ENCODE data around the gene LMTK2. TPM values are rescaled to one million over a fixed set of nuclear protein-coding genes. Genes with fewer than 3 reads are reported as not detected.

Gene LMTK2
- total and polyA plus RNA-seq, 2 experiments from 2014 or later: 2.3 to 4.6 TPM

DNA sequence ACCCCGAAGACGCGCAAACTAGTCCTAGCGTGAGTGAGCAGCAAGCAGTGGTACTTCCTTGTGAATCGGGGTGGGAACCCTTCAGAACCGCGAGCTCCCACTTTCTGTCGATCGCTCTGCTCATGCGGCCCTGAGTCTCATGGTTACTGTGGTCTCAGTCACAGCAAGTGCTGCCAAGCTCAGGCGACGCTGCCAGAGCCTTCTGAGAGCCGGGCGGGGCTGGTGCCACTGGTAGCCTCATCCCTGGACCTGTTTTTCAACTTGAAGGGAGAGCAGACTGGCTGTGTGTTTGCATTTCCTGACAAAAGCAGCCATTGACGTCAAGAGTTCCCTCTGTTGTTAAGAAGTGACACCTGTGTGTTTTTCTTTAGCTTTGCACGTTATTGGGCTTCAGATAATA lies 71.7 kb downstream of the LMTK2 start:
- no peak for TF ChIP-seq EZH2 (IDR thresholded peaks at IDR 0.05; ENCODE audit: insufficient read depth, poor library complexity, severe bottlenecking)
- no peak for TF ChIP-seq EZH2phosphoT487 (IDR thresholded peaks at IDR 0.05; ENCODE audit: insufficient read depth, low read depth)

DNA sequence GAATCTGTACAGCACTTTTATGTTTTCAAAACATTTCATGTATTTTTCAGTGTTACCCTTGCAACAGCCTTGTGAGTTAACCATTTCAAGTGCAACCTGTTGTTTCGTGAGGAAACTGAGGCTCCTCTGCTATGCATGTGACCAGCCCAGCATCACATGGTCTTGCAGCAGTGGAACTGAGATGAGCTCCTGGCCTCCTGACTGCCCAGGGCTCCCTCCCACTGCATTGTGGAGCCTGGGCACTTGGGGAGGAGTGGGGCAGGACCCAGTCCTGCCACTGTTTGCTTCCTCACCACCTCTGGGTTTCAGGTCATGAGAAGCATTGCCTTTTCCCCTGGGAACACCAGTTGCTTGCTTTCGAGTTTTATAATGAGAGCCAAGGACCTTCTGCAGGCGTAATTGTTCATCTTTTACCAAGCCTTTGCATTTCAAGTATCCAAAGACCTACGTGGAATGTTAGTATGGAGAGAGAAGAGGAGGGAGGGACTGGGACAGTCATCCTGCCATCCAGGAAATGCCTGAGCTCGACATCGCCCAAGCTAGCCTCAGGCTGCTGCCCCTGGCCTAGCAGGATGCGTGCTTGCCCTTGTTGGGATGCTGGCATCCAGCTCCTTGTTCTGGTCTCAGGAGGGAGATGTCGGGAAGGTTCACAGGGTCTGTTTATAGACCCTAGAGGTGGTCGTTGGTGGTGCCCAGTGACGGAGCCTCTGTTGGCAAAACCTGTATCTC lies 72.3 kb downstream of the LMTK2 start:
- Histone ChIP-seq H3K9ac (no peak overlapping the region), H3K36me3 (ENCODE audit: low read depth) (no peaks in the 10 kb centered on the region), H2AFZ (no peak overlapping the region), H3K4me3 (no peak overlapping the region), H3F3A (ENCODE audit: insufficient read depth) (no peaks in the 10 kb centered on the region), H3K9me3 (ENCODE audit: low read depth) (no peaks in the 10 kb centered on the region), H3K4me1 (ENCODE audit: insufficient read depth) (no peaks in the 10 kb centered on the region), H3K79me2 (ENCODE audit: insufficient read depth) (no peaks in the 10 kb centered on the region), H4K20me1 (ENCODE audit: insufficient read depth) (no peaks in the 10 kb centered on the region), H3K4me2 (ENCODE audit: unreplicated experiment) (no peak overlapping the region), H3K9me2 (ENCODE audit: insufficient read depth) (no peaks in the 10 kb centered on the region), H3K27me3 (replicated peaks; ENCODE audit: insufficient read depth) (no peaks in the 10 kb centered on the region), H3K27ac (no peak overlapping the region)
- TF ChIP-seq EZH2 (IDR thresholded peaks at IDR 0.05; ENCODE audit: insufficient read depth, poor library complexity, severe bottlenecking): no peak
- no peak for TF ChIP-seq EZH2phosphoT487 (IDR thresholded peaks at IDR 0.05; ENCODE audit: insufficient read depth, low read depth)
- in situ Hi-C loops (cut with MboI): no loop called here
- DNase-seq: no peak
- 94 to 95% methylated on average over 10 of the region's 10 CpGs for WGBS, 2 experiments (ENCODE audit: low coverage in 1 of 2, low lambda C conversion rate in 2 of 2, missing lambda C conversion rate in 2 of 2)

More for the DNA sequence above, 71.7 kb downstream of the LMTK2 start:
- no peaks in the 10 kb centered on the region for H3F3A ChIP-seq (ENCODE audit: insufficient read depth)
- H3K4me1 ChIP-seq (ENCODE audit: insufficient read depth): no peaks in the 10 kb centered on the region
- in situ Hi-C loops (cut with MboI): no loop called here
- no peak overlapping the region for H3K4me3 ChIP-seq
- H3K27me3 ChIP-seq (replicated peaks; ENCODE audit: insufficient read depth): no peaks in the 10 kb centered on the region
- H3K36me3 ChIP-seq (ENCODE audit: low read depth): no peaks in the 10 kb centered on the region
- no peak for DNase-seq
- H3K9ac ChIP-seq: no peak overlapping the region
- no peaks in the 10 kb centered on the region for H3K9me3 ChIP-seq (ENCODE audit: low read depth)
- H4K20me1 ChIP-seq (ENCODE audit: insufficient read depth): no peaks in the 10 kb centered on the region
- no peak overlapping the region for H3K4me2 ChIP-seq (ENCODE audit: unreplicated experiment)
- H3K9me2 ChIP-seq (ENCODE audit: insufficient read depth): no peaks in the 10 kb centered on the region
- H3K79me2 ChIP-seq (ENCODE audit: insufficient read depth): no peaks in the 10 kb centered on the region
- no peak overlapping the region for H3K27ac ChIP-seq
- no peak overlapping the region for H2AFZ ChIP-seq
- WGBS, 2 experiments (ENCODE audit: low coverage in 1 of 2, low lambda C conversion rate in 2 of 2, missing lambda C conversion rate in 2 of 2): 79 to 80% methylated on average over 16 of the region's 16 CpGs

DNA sequence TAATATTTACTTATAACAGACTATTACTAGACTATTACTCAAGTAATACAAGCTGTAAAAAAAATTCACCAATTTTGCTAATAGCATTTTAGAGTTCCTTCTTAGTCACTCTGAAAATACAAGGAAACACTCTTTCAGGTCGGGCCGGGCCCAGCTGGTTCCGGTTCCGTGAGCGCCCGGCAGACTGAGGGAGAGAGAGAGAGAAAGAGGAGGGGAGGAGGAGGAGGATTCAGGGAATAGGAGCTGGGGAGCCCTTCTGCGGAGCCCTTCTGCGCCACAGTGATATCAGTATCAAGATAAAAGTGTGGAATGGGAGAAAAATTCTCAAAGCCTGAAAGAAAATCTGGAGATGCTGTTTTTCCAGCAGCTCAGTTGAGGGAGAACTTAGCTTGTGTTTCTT lies 74.1 kb downstream of the LMTK2 start:
- Histone ChIP-seq H3K4me1 (ENCODE audit: insufficient read depth) (no peaks in the 10 kb centered on the region), H3K36me3 (ENCODE audit: low read depth) (no peaks in the 10 kb centered on the region), H3K27me3 (replicated peaks; ENCODE audit: insufficient read depth) (no peaks in the 10 kb centered on the region), H3K9me3 (ENCODE audit: low read depth) (no peaks in the 10 kb centered on the region), H2AFZ (no peak overlapping the region), H3K9me2 (ENCODE audit: insufficient read depth) (no peaks in the 10 kb centered on the region), H3K9ac (no peak overlapping the region), H3K4me2 (ENCODE audit: unreplicated experiment) (no peak overlapping the region), H4K20me1 (ENCODE audit: insufficient read depth) (no peaks in the 10 kb centered on the region), H3K4me3 (no peak overlapping the region), H3K27ac (no peak overlapping the region), H3K79me2 (ENCODE audit: insufficient read depth) (no peaks in the 10 kb centered on the region), H3F3A (ENCODE audit: insufficient read depth) (no peaks in the 10 kb centered on the region)
- TF ChIP-seq EZH2phosphoT487 (IDR thresholded peaks at IDR 0.05; ENCODE audit: insufficient read depth, low read depth) (no peak), EZH2 (IDR thresholded peaks at IDR 0.05; ENCODE audit: insufficient read depth, poor library complexity, severe bottlenecking) (no peak)
- no peak for DNase-seq
- in situ Hi-C loops (cut with MboI): no loop called here
- WGBS, 2 experiments (ENCODE audit: low coverage in 1 of 2, low lambda C conversion rate in 2 of 2, missing lambda C conversion rate in 2 of 2): 92 to 95% methylated on average over 8 of the region's 8 CpGs

GRCh38 chr7:98185101-98185500 lies 78.4 kb downstream of the LMTK2 start:
- WGBS, 2 experiments (ENCODE audit: low coverage in 1 of 2, low lambda C conversion rate in 2 of 2, missing lambda C conversion rate in 2 of 2): 98% methylated on average over 7 of the region's 7 CpGs
- Histone ChIP-seq H3K4me2 (ENCODE audit: unreplicated experiment) (no peak overlapping the region), H3K4me1 (ENCODE audit: insufficient read depth) (no peaks in the 10 kb centered on the region), H3K9ac (no peak overlapping the region), H3K27ac (no peak overlapping the region), H2AFZ (no peak overlapping the region), H3K79me2 (ENCODE audit: insufficient read depth) (no peaks in the 10 kb centered on the region), H3K36me3 (ENCODE audit: low read depth) (no peaks in the 10 kb centered on the region), H3K27me3 (replicated peaks; ENCODE audit: insufficient read depth) (no peaks in the 10 kb centered on the region), H3K9me3 (ENCODE audit: low read depth) (no peaks in the 10 kb centered on the region), H3K4me3 (no peak overlapping the region), H4K20me1 (ENCODE audit: insufficient read depth) (no peaks in the 10 kb centered on the region), H3K9me2 (ENCODE audit: insufficient read depth) (no peaks in the 10 kb centered on the region), H3F3A (ENCODE audit: insufficient read depth) (peaks cover 6% of the 10 kb centered on the region; the same call in 1 of the 2 replicates)
- no peak for DNase-seq
- no peak for TF ChIP-seq EZH2 (IDR thresholded peaks at IDR 0.05; ENCODE audit: insufficient read depth, poor library complexity, severe bottlenecking)
- TF ChIP-seq EZH2phosphoT487 (IDR thresholded peaks at IDR 0.05; ENCODE audit: insufficient read depth, low read depth): no peak
- in situ Hi-C loops (cut with MboI): no loop called here
